ENCODE data around the gene SSBP3.

The SSBP3 gene

GRCh38 chr1:54297596-54298283, 108.5 kb downstream of the SSBP3 start:
- Mint-ChIP-seq H3K4me3 (no peak overlapping the region), H3K36me3 (no peaks in the 10 kb centered on the region), H3K27me3 (no peaks in the 10 kb centered on the region), H3K27ac (no peak overlapping the region), H3K4me1 (peaks cover 21% of the 10 kb centered on the region), H3K9me3 (no peaks in the 10 kb centered on the region)
- ATAC-seq = no peak

GRCh38 chr1:54296666-54297065, 109.5 kb downstream of the SSBP3 start:
- Mint-ChIP-seq H3K36me3 (no peaks in the 10 kb centered on the region), H3K4me3 (no peak overlapping the region), H3K27ac (no peak overlapping the region), H3K27me3 (no peaks in the 10 kb centered on the region), H3K9me3 (no peaks in the 10 kb centered on the region), H3K4me1 (peaks cover 26% of the 10 kb centered on the region)
- ATAC-seq = no peak

GRCh38 chr1:54294887-54295286, 111.3 kb downstream of the SSBP3 start:
- ATAC-seq = no peak
- Mint-ChIP-seq H3K27me3 (no peaks in the 10 kb centered on the region), H3K4me1 (peaks cover 24% of the 10 kb centered on the region), H3K36me3 (no peaks in the 10 kb centered on the region), H3K27ac (no peak overlapping the region), H3K4me3 (no peak overlapping the region), H3K9me3 (no peaks in the 10 kb centered on the region)

- no peaks in the 10 kb centered on the region for H3K27me3 Mint-ChIP-seq
- H3K27ac Mint-ChIP-seq = no peak overlapping the region
- peaks cover 8% of the 10 kb centered on the region for H3K4me1 Mint-ChIP-seq
Observed at GRCh38 chr1:54292002-54292911, 113.9 kb downstream of the SSBP3 start.

GRCh38 chr1:54291276-54292001, 114.8 kb downstream of the SSBP3 start:
- no peak overlapping the region for H3K27ac Mint-ChIP-seq
- H3K36me3 Mint-ChIP-seq = no peaks in the 10 kb centered on the region
- no peaks in the 10 kb centered on the region for H3K27me3 Mint-ChIP-seq
- peaks cover 12% of the 10 kb centered on the region for H3K4me1 Mint-ChIP-seq
- ATAC-seq = no peak
- no peak overlapping the region for H3K4me3 Mint-ChIP-seq
- H3K9me3 Mint-ChIP-seq = no peaks in the 10 kb centered on the region

More at GRCh38 chr1:54292002-54292911, 113.9 kb downstream of the SSBP3 start:
- Mint-ChIP-seq H3K36me3 (no peaks in the 10 kb centered on the region), H3K4me3 (no peak overlapping the region), H3K9me3 (no peaks in the 10 kb centered on the region)
- ATAC-seq = no peak

GRCh38 chr1:54290506-54291184, 115.5 kb downstream of the SSBP3 start:
- Mint-ChIP-seq H3K27me3 (no peaks in the 10 kb centered on the region), H3K36me3 (no peaks in the 10 kb centered on the region), H3K4me1 (peaks cover 12% of the 10 kb centered on the region), H3K27ac (no peak overlapping the region), H3K4me3 (no peak overlapping the region), H3K9me3 (no peaks in the 10 kb centered on the region)
- ATAC-seq = no peak

- peaks cover 12% of the 10 kb centered on the region for H3K4me1 Mint-ChIP-seq
- H3K36me3 Mint-ChIP-seq = no peaks in the 10 kb centered on the region
- no peaks in the 10 kb centered on the region for H3K27me3 Mint-ChIP-seq
- peak; percentile 22 for ATAC-seq
- no peak overlapping the region for H3K27ac Mint-ChIP-seq
- no peak overlapping the region for H3K4me3 Mint-ChIP-seq
- H3K9me3 Mint-ChIP-seq = no peaks in the 10 kb centered on the region
Observed at GRCh38 chr1:54289712-54290233, 116.4 kb downstream of the SSBP3 start.

GRCh38 chr1:54287801-54288211, 118.4 kb downstream of the SSBP3 start:
- peaks cover 12% of the 10 kb centered on the region for H3K4me1 Mint-ChIP-seq
- no peak for ATAC-seq
- H3K27me3 Mint-ChIP-seq = no peaks in the 10 kb centered on the region
- no peak overlapping the region for H3K27ac Mint-ChIP-seq
- no peak overlapping the region for H3K4me3 Mint-ChIP-seq
- no peaks in the 10 kb centered on the region for H3K36me3 Mint-ChIP-seq
- H3K9me3 Mint-ChIP-seq = no peaks in the 10 kb centered on the region

GRCh38 chr1:54287176-54287650, 119.0 kb downstream of the SSBP3 start:
- Mint-ChIP-seq H3K9me3 (no peaks in the 10 kb centered on the region), H3K27me3 (no peaks in the 10 kb centered on the region), H3K36me3 (no peaks in the 10 kb centered on the region), H3K4me1 (peaks cover 7% of the 10 kb centered on the region), H3K27ac (no peak overlapping the region), H3K4me3 (no peak overlapping the region)
- no peak for ATAC-seq

- H3K4me3 Mint-ChIP-seq = no peak overlapping the region
- ATAC-seq = no peak
- no peaks in the 10 kb centered on the region for H3K36me3 Mint-ChIP-seq
- H3K4me1 Mint-ChIP-seq = peaks cover 7% of the 10 kb centered on the region
- H3K9me3 Mint-ChIP-seq = no peaks in the 10 kb centered on the region
- H3K27ac Mint-ChIP-seq = no peak overlapping the region
- no peaks in the 10 kb centered on the region for H3K27me3 Mint-ChIP-seq
Observed at GRCh38 chr1:54285815-54286345, 120.3 kb downstream of the SSBP3 start.

GRCh38 chr1:54284781-54285529, 121.2 kb downstream of the SSBP3 start:
- ATAC-seq = no peak
- Mint-ChIP-seq H3K4me3 (no peak overlapping the region), H3K9me3 (no peaks in the 10 kb centered on the region), H3K27me3 (no peaks in the 10 kb centered on the region), H3K27ac (no peak overlapping the region), H3K36me3 (peaks cover 7% of the 10 kb centered on the region), H3K4me1 (peaks cover 7% of the 10 kb centered on the region)

- Mint-ChIP-seq H3K36me3 (peaks cover 8% of the 10 kb centered on the region), H3K27ac (no peak overlapping the region), H3K27me3 (no peaks in the 10 kb centered on the region), H3K4me3 (no peak overlapping the region), H3K9me3 (no peaks in the 10 kb centered on the region), H3K4me1 (peaks cover 7% of the 10 kb centered on the region)
- no peak for ATAC-seq
Observed at GRCh38 chr1:54283635-54284385, 122.4 kb downstream of the SSBP3 start.

GRCh38 chr1:54282101-54282847, 123.9 kb downstream of the SSBP3 start:
- Mint-ChIP-seq H3K27me3 (no peaks in the 10 kb centered on the region), H3K36me3 (peaks cover 8% of the 10 kb centered on the region), H3K27ac (no peak overlapping the region), H3K4me1 (peaks cover 4% of the 10 kb centered on the region), H3K4me3 (no peak overlapping the region), H3K9me3 (no peaks in the 10 kb centered on the region)
- ATAC-seq = no peak
